AG10803 (cell line): Measurements from ENCODE around the gene KRTAP10-10.
"Not testable (repeated sequence)": the region's sequence is repeated elsewhere in the genome, so short reads cannot be mapped to it uniquely, and the experiment has no call there.

Experiments used
- DNase-seq: peaks from one replicate; pipeline ENCODE4 v3.0.0; 2010; ENCODE audit warnings: low read depth
- H3K4me3 ChIP-seq: 2 replicates; pipeline ENCODE4 v1.5.1; 2011; ENCODE audit warnings: mild to moderate bottlenecking, low read length, control low read depth
- CTCF ChIP-seq: conservative IDR thresholded peaks from 2 replicates; pipeline ENCODE4 v1.5.1; 2011; ENCODE audit warnings: mild to moderate bottlenecking, low read length, control low read depth, inconsistent platforms

The KRTAP10-10 gene

GRCh38 chr21:44637018-44637850 is at the start of gene KRTAP10-10:
KRTAP10-10 (plus strand) TSS chr21:44637356; CDS start chr21:44637418, 62 bp downstream.
- no peak for TF ChIP-seq CTCF
- H3K4me3 ChIP-seq: no peak within 1 kb of the TSS
- DNase-seq: no peak

- DNase-seq: no peak
- no peak for TF ChIP-seq CTCF
- H3K4me3 ChIP-seq: no peak overlapping the region
These were observed 48.1 kb upstream of the KRTAP10-10 start for GRCh38 chr21:44589094-44589493.

GRCh38 chr21:44589586-44590305 is 47.4 kb upstream of the KRTAP10-10 start:
- H3K4me3 ChIP-seq: no peak overlapping the region
- TF ChIP-seq CTCF: no peak
- DNase-seq: no peak

- TF ChIP-seq CTCF: no peak
These were observed 46.8 kb upstream of the KRTAP10-10 start for GRCh38 chr21:44590311-44590721.

GRCh38 chr21:44590897-44591800 is 46.0 kb upstream of the KRTAP10-10 start:
- not testable (repeated sequence) for H3K4me3 ChIP-seq, DNase-seq

More at GRCh38 chr21:44590311-44590721, 46.8 kb upstream of the KRTAP10-10 start:
- no peak for DNase-seq
- no peak overlapping the region for H3K4me3 ChIP-seq

GRCh38 chr21:44591801-44592130 is 45.4 kb upstream of the KRTAP10-10 start:
- H3K4me3 ChIP-seq, DNase-seq: not testable (repeated sequence)

- TF ChIP-seq CTCF: no peak
- no peak for DNase-seq
- no peak within 1 kb of the TSS for H3K4me3 ChIP-seq
These were observed 44.5 kb upstream of the KRTAP10-10 start, which contains the start of gene KRTAP10-6 for GRCh38 chr21:44592446-44593311. KRTAP10-6 (minus strand) TSS chr21:44592505; CDS start chr21:44592484, 21 bp downstream.
